Endothelial cell of umbilical vein (primary cell): ENCODE data around the gene SELENOH. TPM values are rescaled to one million over a fixed set of nuclear protein-coding genes. Genes with fewer than 3 reads are reported as not detected.

Source experiments
- BruUV-seq: library from RNA; stranded (reverse); fragments of 400-500 nt; replicated peaks from 2 replicates; lab custom pipeline; 2021; lab: Mats Ljungman, UMichigan
- CTCF ChIA-PET: fragments of 300-600, 350-600 bp; sonication (Branson Sonifier 250); formaldehyde crosslinking; loops from one replicate; lab custom pipeline; 2021; ENCODE audit warnings: antibody characterized with exemption, inconsistent platforms; lab: Charles Lee
- POLR2A ChIA-PET: fragments of 300-600, 350-600 bp; sonication (Branson Sonifier 250); formaldehyde crosslinking; loops from one replicate; lab custom pipeline; 2021; ENCODE audit warnings: antibody characterized with exemption, inconsistent platforms; lab: Charles Lee
- DNase-seq: peaks from one replicate; pipeline ENCODE4 v3.0.0-alpha.2; 2011; ENCODE audit warnings: low read depth, low spot score
- FAIRE-seq: peaks from 2 replicates; lab custom pipeline; 2011; peaks lifted over from hg19 to GRCh38; lab: Jason Lieb, UNC
- H2AFZ ChIP-seq: 2 replicates; pipeline ENCODE4 v1.6.0; 2012; ENCODE audit warnings: low read depth, low read length, control low read depth, inconsistent platforms
- H3K27ac ChIP-seq: 2 replicates; pipeline ENCODE4 v1.5.1; 2011; ENCODE audit warnings: low read depth, mild to moderate bottlenecking, control low read depth, low read length, moderate library complexity; ENCODE audit not compliant: insufficient read depth
- H3K27me3 ChIP-seq, 2 experiments: 2 replicates each; pipeline versions ENCODE4 v1.6.0 to v1.6.1; 2011; ENCODE audit warnings: low read length in 2 of 2, mixed read lengths in 1 of 2; ENCODE audit not compliant: control insufficient read depth in 2 of 2, insufficient read depth in 2 of 2
- H3K36me3 ChIP-seq, 2 experiments: 2 replicates in 1 of 2; 3 replicates in 1 of 2; pipeline ENCODE4 v1.5.1; 2011; ENCODE audit warnings: low read length in 2 of 2, mild to moderate bottlenecking in 1 of 2, moderate library complexity in 1 of 2; ENCODE audit not compliant: control insufficient read depth in 2 of 2, insufficient read depth in 2 of 2; ENCODE audit errors: extremely low read depth in 1 of 2
- H3K4me1 ChIP-seq: 3 replicates; pipeline ENCODE4 v1.5.1; 2011; ENCODE audit warnings: mild to moderate bottlenecking, low read length; ENCODE audit not compliant: control insufficient read depth, insufficient read depth; ENCODE audit errors: extremely low read depth
- H3K4me2 ChIP-seq: 2 replicates; pipeline ENCODE4 v1.6.1; 2011; ENCODE audit warnings: low read length, control low read depth, mixed read lengths; ENCODE audit not compliant: insufficient read depth
- H3K4me3 ChIP-seq, 3 experiments: fragments of 200-600 bp in 1 of 3; sonication (generic), shearing (Covaris generic) in 1 of 3; replicated peaks in 1 of 3; 2 replicates each; pipeline ENCODE4 v1.5.1; 2011 to 2016; ENCODE audit warnings: control low read depth in 3 of 3, low read length in 3 of 3, mild to moderate bottlenecking in 2 of 3, inconsistent platforms in 1 of 3, low read depth in 1 of 3, moderate library complexity in 1 of 3; ENCODE audit not compliant: insufficient read depth in 1 of 3
- H3K79me2 ChIP-seq: 2 replicates; pipeline ENCODE4 v1.6.0; 2012; ENCODE audit warnings: low read length, inconsistent platforms; ENCODE audit not compliant: control insufficient read depth, insufficient read depth
- H3K9ac ChIP-seq: replicated peaks from 2 replicates; pipeline ENCODE3; 2011; ENCODE audit warnings: low read length, control low read depth; ENCODE audit not compliant: insufficient read depth; ENCODE audit errors: extremely low read depth
- H3K9me1 ChIP-seq: replicated peaks from 3 replicates; pipeline ENCODE4 v1.6.0; 2011; ENCODE audit warnings: mild to moderate bottlenecking, low read length; ENCODE audit not compliant: control insufficient read depth, insufficient read depth; ENCODE audit errors: extremely low read depth
- H3K9me3 ChIP-seq: replicated peaks from 2 replicates; pipeline ENCODE4 v1.5.1; 2012; ENCODE audit warnings: low read length, inconsistent platforms; ENCODE audit not compliant: control insufficient read depth, insufficient read depth
- H4K20me1 ChIP-seq: replicated peaks from 2 replicates; pipeline ENCODE3; 2011; ENCODE audit warnings: mild to moderate bottlenecking, low read length; ENCODE audit not compliant: control insufficient read depth, insufficient read depth; ENCODE audit errors: extremely low read depth
- CTCF ChIP-seq, 2 donors: IDR thresholded peaks; 1 replicate in 1 of 2; 2 replicates in 1 of 2; pipeline ENCODE4 v1.5.1; 2011; ENCODE audit warnings: low read length in 2 of 2, mild to moderate bottlenecking in 2 of 2, moderate library complexity in 2 of 2, control low read depth in 1 of 2, inconsistent platforms in 1 of 2, low read depth in 1 of 2; ENCODE audit not compliant: insufficient read depth in 1 of 2; ENCODE audit errors: extremely low read depth in 1 of 2
- EZH2 ChIP-seq: IDR thresholded peaks from 2 replicates; pipeline ENCODE4 v1.6.1; 2012; ENCODE audit warnings: borderline replicate concordance, low read depth, mild to moderate bottlenecking, moderate library complexity, low read length, inconsistent platforms; ENCODE audit not compliant: severe bottlenecking
- FOS ChIP-seq: IDR thresholded peaks from 2 replicates; pipeline ENCODE4 v1.6.1; 2011; ENCODE audit warnings: mild to moderate bottlenecking, low read length, moderate library complexity, borderline replicate concordance; ENCODE audit not compliant: insufficient read depth
- GATA2 ChIP-seq: IDR thresholded peaks from 2 replicates; pipeline ENCODE4 v1.7.0; 2011; ENCODE audit warnings: low read depth, mild to moderate bottlenecking, moderate library complexity, mixed read lengths, low read length; ENCODE audit not compliant: insufficient read length, insufficient read depth
- JUN ChIP-seq: IDR thresholded peaks from 2 replicates; pipeline ENCODE4 v1.6.1; 2011; ENCODE audit warnings: borderline replicate concordance, low read depth; ENCODE audit not compliant: insufficient read length, insufficient read depth
- MAX ChIP-seq: IDR thresholded peaks from 2 replicates; pipeline ENCODE4 v1.6.1; 2011; ENCODE audit not compliant: insufficient read depth, insufficient read length
- MYC ChIP-seq: IDR thresholded peaks from one replicate; pipeline ENCODE4 v1.6.1; 2011; ENCODE audit warnings: mild to moderate bottlenecking, low read depth, low read length
- POLR2A ChIP-seq: IDR thresholded peaks from 2 replicates; pipeline ENCODE4 v1.6.1; 2012; ENCODE audit warnings: low read depth, mild to moderate bottlenecking, control low read depth, low read length
- POLR2AphosphoS5 ChIP-seq: IDR thresholded peaks from 2 replicates; pipeline ENCODE4 v1.6.1; 2012; ENCODE audit warnings: low read depth, mild to moderate bottlenecking, control low read depth, low read length, moderate library complexity; ENCODE audit not compliant: insufficient read depth
- dilution Hi-C: fragments of 300-500 bp; cut with MboI; formaldehyde crosslinking; loops from one replicate; pipeline ENCODE4 v1.15.0; 2019; ENCODE audit warnings: low sequenced_read_pairs; ENCODE audit not compliant: extremely low pct_ligation_motif_present
- intact Hi-C: fragments of 100-400 bp; cut with micrococcal nuclease; formaldehyde crosslinking; loops from one replicate; pipeline ENCODE4 v1.10.0; 2022
- polyA plus RNA-seq, 4 experiments: library from polyadenylated mRNA; depleted of rRNA in 3 of 4; stranded (reverse) in 3 of 4; unstranded in 1 of 4; fragments of >200 nt; gene quantifications; 2 replicates each; pipeline versions ENCODE4 v1.2.1 to v1.2.3, GENCODE V29; 2011 to 2012; ENCODE audit warnings: missing spikeins in 1 of 4
- total RNA-seq: library from RNA; stranded (reverse); gene quantifications from 2 replicates; pipeline ENCODE4 v1.2.3, GENCODE V29; 2021

The SELENOH gene
- total and polyA plus RNA-seq, 2 donors (not counting 3 experiments of a cell fraction or from before 2014, with no cell fraction given), result 161 to 247 TPM

- TF ChIP-seq POLR2AphosphoS5 (no peak), MAX (no peak), GATA2 (peak; percentile 30), POLR2A (no peak), MYC (no peak), EZH2 (no peak), FOS (no peak), JUN (no peak), CTCF (IDR thresholded peaks at IDR 0.05; ENCODE audit: extremely low read depth in 1 of 2, insufficient read depth in 1 of 2, low read depth in 1 of 2, low read length in 2 of 2) (no peak)
- Histone ChIP-seq H4K20me1 (peaks cover 9% of the 10 kb centered on the region), H3K9me1 (no peaks in the 10 kb centered on the region), H3K9me3 (no peaks in the 10 kb centered on the region), H3K79me2 (peaks cover 93% of the 10 kb centered on the region), H3K36me3 (peaks cover 14 to 16% of the 10 kb centered on the region in 2 experiments), H3K4me1 (peaks cover 33% of the 10 kb centered on the region), H3K27ac (peak overlapping the region; percentile 55), H3K27me3 (no peaks in the 10 kb centered on the region), H2AFZ (no peak overlapping the region), H3K4me3 (no peak overlapping the region), H3K9ac (no peak overlapping the region), H3K4me2 (peak overlapping the region; percentile 41)
- BruUV-seq, result no TSS peak
- intact Hi-C loops (loop anchor here (2.0 kb wide), 1 partner anchor 13 kb away; no protein-coding TSS in a partner anchor), dilution Hi-C loops (no loop called here)
- peak; percentile 46 for DNase-seq
- ChIA-PET CTCF (interaction anchor here (0.7 to 2.4 kb wide), 6 partner anchors 9 to 43 kb away, joined by 3 to 13 read pairs (median 5); partner anchors contain the start of gene BTBD18), POLR2A (interaction anchor here (1.2 kb wide), 1 partner anchor 14 kb away, joined by 7 read pairs; no protein-coding TSS in a partner anchor)
- no peak for FAIRE-seq
Measured at GRCh38 chr11:57792060-57792541, 50.8 kb downstream of the SELENOH start.
